ENCODE results near the gene GALNT17.

DNA sequence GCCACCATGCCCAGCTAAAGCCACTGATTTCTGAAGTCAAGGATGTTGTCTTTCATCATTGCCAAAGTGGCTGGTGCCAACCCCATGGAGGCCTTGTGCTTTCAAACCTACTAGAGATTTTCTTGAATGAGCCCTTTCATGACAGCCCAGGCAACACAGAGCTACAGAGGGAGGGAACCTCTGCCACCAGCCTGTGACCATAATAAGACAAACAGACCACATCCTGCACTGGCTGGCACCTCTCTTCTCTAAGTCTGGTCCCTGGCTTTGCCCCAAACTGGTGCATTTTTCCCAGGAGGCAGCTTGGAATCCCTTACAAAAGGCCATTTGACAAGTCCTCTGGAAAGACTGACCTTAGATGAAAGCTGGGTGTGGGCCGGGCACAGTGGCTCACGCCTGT lies 348.8 kb downstream of the GALNT17 start:
- no peak for TF ChIP-seq ZNF384 (IDR thresholded peaks at IDR 0.05)
- no peak for TF ChIP-seq FOXM1 (IDR thresholded peaks at IDR 0.05; ENCODE audit: borderline replicate concordance)
- no peak for TF ChIP-seq PKNOX1 (IDR thresholded peaks at IDR 0.05)
- no peak for TF ChIP-seq ARNT (IDR thresholded peaks at IDR 0.05)
- TF ChIP-seq HDGF (IDR thresholded peaks at IDR 0.05; ENCODE audit: borderline replicate concordance), result no peak
